Astrocyte (in vitro differentiated cells and primary cell): ENCODE data around the gene AUTS2. TPM values are rescaled to one million over a fixed set of nuclear protein-coding genes. Genes with fewer than 3 reads are reported as not detected.

Experiments used
- DNase-seq: peaks from one replicate; pipeline ENCODE4 v3.0.0-alpha.2; 2010; ENCODE audit warnings: low read depth
- FAIRE-seq: peaks from 2 replicates; lab custom pipeline; 2011; peaks lifted over from hg19 to GRCh38; lab: Jason Lieb, UNC
- H2AFZ ChIP-seq: 2 replicates; pipeline ENCODE4 v1.6.0; 2012; ENCODE audit warnings: low read depth, low read length, inconsistent platforms
- H3K27ac ChIP-seq: 2 replicates; pipeline ENCODE4 v1.5.1; 2011; ENCODE audit warnings: low read depth, low read length, inconsistent platforms
- H3K27me3 ChIP-seq: 2 replicates; pipeline ENCODE4 v1.6.0; 2011; ENCODE audit warnings: low read length, inconsistent platforms; ENCODE audit not compliant: insufficient read depth
- H3K36me3 ChIP-seq: 2 replicates; pipeline ENCODE4 v1.5.1; 2011; ENCODE audit warnings: low read length, inconsistent platforms; ENCODE audit not compliant: insufficient read depth
- H3K4me1 ChIP-seq: 2 replicates; pipeline ENCODE4 v1.5.1; 2011; ENCODE audit warnings: low read length, inconsistent platforms; ENCODE audit not compliant: insufficient read depth
- H3K4me2 ChIP-seq: 2 replicates; pipeline ENCODE4 v1.6.0; 2012; ENCODE audit warnings: low read length, inconsistent platforms
- H3K4me3 ChIP-seq: 2 replicates; pipeline ENCODE4 v1.5.1; 2011; ENCODE audit warnings: low read depth, mild to moderate bottlenecking, low read length, inconsistent platforms; ENCODE audit not compliant: insufficient read depth
- H3K79me2 ChIP-seq: 2 replicates; pipeline ENCODE4 v1.6.0; 2012; ENCODE audit warnings: mild to moderate bottlenecking, low read length, inconsistent platforms; ENCODE audit not compliant: insufficient read depth
- H3K9ac ChIP-seq: 2 replicates; pipeline ENCODE4 v1.6.0; 2012; ENCODE audit warnings: mild to moderate bottlenecking, low read length, inconsistent platforms
- H3K9me3 ChIP-seq: 2 replicates; pipeline ENCODE4 v1.5.1; 2012; ENCODE audit warnings: low read depth, mild to moderate bottlenecking, low read length, inconsistent platforms; ENCODE audit not compliant: insufficient read depth
- H4K20me1 ChIP-seq: 2 replicates; pipeline ENCODE4 v1.6.0; 2012; ENCODE audit warnings: low read length, inconsistent platforms; ENCODE audit not compliant: insufficient read depth
- H3K27ac Mint-ChIP-seq: one replicate; pipeline ENCODE4 v1.8.0; 2021; ENCODE audit warnings: mild to moderate bottlenecking, mixed read lengths; ENCODE audit not compliant: unreplicated experiment
- H3K27me3 Mint-ChIP-seq: one replicate; pipeline ENCODE4 v1.8.0; 2021; ENCODE audit warnings: low read depth, mixed read lengths; ENCODE audit not compliant: unreplicated experiment
- H3K36me3 Mint-ChIP-seq: one replicate; pipeline ENCODE4 v1.8.0; 2021; ENCODE audit warnings: low read depth, mixed read lengths; ENCODE audit not compliant: unreplicated experiment
- H3K4me1 Mint-ChIP-seq: one replicate; pipeline ENCODE4 v1.8.0; 2021; ENCODE audit warnings: low read depth, mixed read lengths; ENCODE audit not compliant: unreplicated experiment
- H3K4me3 Mint-ChIP-seq: one replicate; pipeline ENCODE4 v1.8.0; 2021; ENCODE audit warnings: mild to moderate bottlenecking, moderate library complexity, mixed read lengths; ENCODE audit not compliant: unreplicated experiment
- H3K9me3 Mint-ChIP-seq: one replicate; pipeline ENCODE4 v1.8.0; 2021; ENCODE audit warnings: mild to moderate bottlenecking, mixed read lengths; ENCODE audit not compliant: unreplicated experiment
- CTCF ChIP-seq: IDR thresholded peaks from 2 replicates; pipeline ENCODE4 v1.5.1; 2011; ENCODE audit warnings: low read depth, mild to moderate bottlenecking, inconsistent platforms, low read length, moderate library complexity; ENCODE audit not compliant: insufficient read depth
- EZH2 ChIP-seq: IDR thresholded peaks from 2 replicates; pipeline ENCODE4 v1.6.1; 2012; ENCODE audit warnings: mild to moderate bottlenecking, low read length, inconsistent platforms; ENCODE audit not compliant: insufficient read depth
- total RNA-seq: library from RNA; stranded (reverse); gene quantifications from 2 replicates; pipeline ENCODE4 v1.2.1, GENCODE V29; 2021

Gene AUTS2
- total RNA-seq, 1 donor from 2014 or later, result 73.2 TPM

GRCh38 chr7:69908454-69908853 is 310.2 kb downstream of the AUTS2 start:
- FAIRE-seq, result no peak
- Mint-ChIP-seq H3K4me1 (peaks cover 36% of the 10 kb centered on the region), H3K36me3 (peaks cover 3% of the 10 kb centered on the region), H3K27ac (no peak overlapping the region), H3K27me3 (no peaks in the 10 kb centered on the region), H3K4me3 (no peak overlapping the region), H3K9me3 (peaks cover 2% of the 10 kb centered on the region)
- no peak overlapping the region for H3K27ac ChIP-seq
- no peaks in the 10 kb centered on the region for H3K79me2 ChIP-seq
- H4K20me1 ChIP-seq, result peaks cover 25% of the 10 kb centered on the region
- TF ChIP-seq EZH2 (no peak), CTCF (no peak)
- H3K4me1 ChIP-seq, result no peaks in the 10 kb centered on the region
- no peaks in the 10 kb centered on the region for H3K36me3 ChIP-seq
- peaks cover 4% of the 10 kb centered on the region for H3K9me3 ChIP-seq
- H3K27me3 ChIP-seq, result no peaks in the 10 kb centered on the region
- H3K4me2 ChIP-seq, result no peak overlapping the region
- H3K4me3 ChIP-seq, result no peak overlapping the region
- H3K9ac ChIP-seq, result no peak overlapping the region
- H2AFZ ChIP-seq, result no peak overlapping the region
- DNase-seq, result no peak

- Histone ChIP-seq H4K20me1 (peaks cover 22% of the 10 kb centered on the region), H3K79me2 (no peaks in the 10 kb centered on the region), H3K9me3 (peaks cover 4% of the 10 kb centered on the region), H3K4me1 (no peaks in the 10 kb centered on the region), H3K9ac (no peak overlapping the region), H3K4me2 (no peak overlapping the region), H3K4me3 (no peak overlapping the region), H3K27me3 (no peaks in the 10 kb centered on the region), H3K36me3 (no peaks in the 10 kb centered on the region), H2AFZ (no peak overlapping the region), H3K27ac (no peak overlapping the region)
- H3K27me3 Mint-ChIP-seq, result no peaks in the 10 kb centered on the region
- peaks cover 2% of the 10 kb centered on the region for H3K9me3 Mint-ChIP-seq
- TF ChIP-seq EZH2, result no peak
- no peak for TF ChIP-seq CTCF
- FAIRE-seq, result no peak
- H3K4me3 Mint-ChIP-seq, result no peak overlapping the region
- no peak for DNase-seq
- no peak overlapping the region for H3K27ac Mint-ChIP-seq
- peaks cover 34% of the 10 kb centered on the region for H3K4me1 Mint-ChIP-seq
- peaks cover 3% of the 10 kb centered on the region for H3K36me3 Mint-ChIP-seq
Observed at GRCh38 chr7:69910150-69910549, 311.9 kb downstream of the AUTS2 start.

GRCh38 chr7:69911337-69911736 is 313.1 kb downstream of the AUTS2 start:
- H3K4me3 Mint-ChIP-seq, result no peak overlapping the region
- H4K20me1 ChIP-seq, result peaks cover 19% of the 10 kb centered on the region
- H3K9me3 Mint-ChIP-seq, result peaks cover 2% of the 10 kb centered on the region
- DNase-seq, result no peak
- H3K27me3 ChIP-seq, result no peaks in the 10 kb centered on the region
- no peaks in the 10 kb centered on the region for H3K27me3 Mint-ChIP-seq
- H3K27ac ChIP-seq, result no peak overlapping the region
- peaks cover 4% of the 10 kb centered on the region for H3K9me3 ChIP-seq
- no peak overlapping the region for H3K9ac ChIP-seq
- H3K36me3 ChIP-seq, result no peaks in the 10 kb centered on the region
- peaks cover 3% of the 10 kb centered on the region for H3K36me3 Mint-ChIP-seq
- H3K4me1 ChIP-seq, result no peaks in the 10 kb centered on the region
- H3K4me3 ChIP-seq, result no peak overlapping the region
- no peak for FAIRE-seq
- no peak overlapping the region for H3K27ac Mint-ChIP-seq
- peaks cover 22% of the 10 kb centered on the region for H3K4me1 Mint-ChIP-seq
- H3K79me2 ChIP-seq, result no peaks in the 10 kb centered on the region
- H3K4me2 ChIP-seq, result no peak overlapping the region
- no peak for TF ChIP-seq EZH2
- TF ChIP-seq CTCF, result no peak
- H2AFZ ChIP-seq, result no peak overlapping the region
